AG09309 (cell line): ENCODE results near the gene MGAT4A.

Source experiments
- DNase-seq: peaks from one replicate; pipeline ENCODE4 v3.0.0-alpha.2; 2010; ENCODE audit warnings: low read depth
- H3K4me3 ChIP-seq: 2 replicates; pipeline ENCODE4 v1.5.1; 2011; ENCODE audit warnings: mild to moderate bottlenecking, low read depth, low read length, moderate library complexity; ENCODE audit not compliant: control insufficient read depth
- TF ChIP-seq, protein P1 (sequence below): IDR thresholded peaks from 2 replicates; pipeline ENCODE4 v1.5.1; 2011; ENCODE audit warnings: mild to moderate bottlenecking, low read depth, low read length, inconsistent platforms; ENCODE audit not compliant: insufficient read depth, control insufficient read depth; ENCODE audit errors: missing control alignments

The MGAT4A gene

DNA sequence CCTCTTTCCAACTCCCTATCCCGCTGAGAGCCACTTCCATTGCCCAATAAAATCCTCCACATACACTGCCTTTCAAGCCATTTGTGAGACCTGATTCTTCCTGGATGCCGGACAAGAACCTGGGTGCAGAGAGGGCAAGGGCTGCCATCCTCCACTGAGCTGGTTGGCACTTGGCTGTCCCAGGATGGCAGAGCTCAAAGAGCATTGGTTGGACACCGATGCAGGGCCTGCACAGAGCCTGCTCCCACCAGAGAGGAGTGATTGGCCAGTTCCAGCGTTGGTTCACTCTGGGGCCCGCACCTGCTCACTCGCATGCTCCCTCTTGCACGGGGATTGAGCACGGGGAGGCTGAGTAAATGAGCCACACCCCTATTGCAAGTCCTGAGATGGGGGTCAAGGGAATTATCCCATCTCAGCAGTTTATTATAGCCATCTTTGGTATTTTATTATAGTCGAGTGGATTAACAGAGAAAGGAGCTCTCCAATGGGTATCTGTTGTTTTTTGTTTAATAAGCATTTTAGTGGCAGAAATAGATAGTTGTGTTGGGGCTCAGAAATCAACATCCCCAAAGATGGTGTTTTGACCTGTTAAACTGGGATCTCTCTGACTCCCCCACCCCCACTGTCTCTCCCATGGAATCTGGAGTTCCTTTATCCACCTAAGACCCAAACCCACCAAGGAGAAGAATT is 19.8 kb upstream of the MGAT4A start:
- TF ChIP-seq, protein P1, sequence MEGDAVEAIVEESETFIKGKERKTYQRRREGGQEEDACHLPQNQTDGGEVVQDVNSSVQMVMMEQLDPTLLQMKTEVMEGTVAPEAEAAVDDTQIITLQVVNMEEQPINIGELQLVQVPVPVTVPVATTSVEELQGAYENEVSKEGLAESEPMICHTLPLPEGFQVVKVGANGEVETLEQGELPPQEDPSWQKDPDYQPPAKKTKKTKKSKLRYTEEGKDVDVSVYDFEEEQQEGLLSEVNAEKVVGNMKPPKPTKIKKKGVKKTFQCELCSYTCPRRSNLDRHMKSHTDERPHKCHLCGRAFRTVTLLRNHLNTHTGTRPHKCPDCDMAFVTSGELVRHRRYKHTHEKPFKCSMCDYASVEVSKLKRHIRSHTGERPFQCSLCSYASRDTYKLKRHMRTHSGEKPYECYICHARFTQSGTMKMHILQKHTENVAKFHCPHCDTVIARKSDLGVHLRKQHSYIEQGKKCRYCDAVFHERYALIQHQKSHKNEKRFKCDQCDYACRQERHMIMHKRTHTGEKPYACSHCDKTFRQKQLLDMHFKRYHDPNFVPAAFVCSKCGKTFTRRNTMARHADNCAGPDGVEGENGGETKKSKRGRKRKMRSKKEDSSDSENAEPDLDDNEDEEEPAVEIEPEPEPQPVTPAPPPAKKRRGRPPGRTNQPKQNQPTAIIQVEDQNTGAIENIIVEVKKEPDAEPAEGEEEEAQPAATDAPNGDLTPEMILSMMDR, result no peak
- no peak overlapping the region for H3K4me3 ChIP-seq
- no peak for DNase-seq

DNA sequence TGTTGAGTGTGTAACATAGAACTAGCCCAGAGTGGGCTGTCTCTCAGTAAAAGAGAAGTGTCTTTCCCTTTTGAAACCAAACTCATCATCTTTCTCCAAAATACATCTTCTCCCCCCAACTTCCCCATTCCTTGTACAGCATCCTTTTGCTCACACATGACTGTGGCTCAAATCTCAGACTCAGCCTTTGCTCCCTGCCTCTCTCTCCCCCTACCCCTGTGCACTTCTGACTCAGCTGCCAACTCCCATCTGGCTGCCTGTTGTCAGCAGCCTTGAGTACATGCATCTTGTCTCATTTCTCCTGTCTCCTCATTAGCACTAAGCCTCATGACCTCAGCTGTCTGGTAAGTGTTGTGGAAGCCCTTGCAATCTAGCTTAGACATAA is 18.1 kb upstream of the MGAT4A start:
- no peak for DNase-seq
- TF ChIP-seq, protein P1, result no peak
- H3K4me3 ChIP-seq, result no peak overlapping the region

DNA sequence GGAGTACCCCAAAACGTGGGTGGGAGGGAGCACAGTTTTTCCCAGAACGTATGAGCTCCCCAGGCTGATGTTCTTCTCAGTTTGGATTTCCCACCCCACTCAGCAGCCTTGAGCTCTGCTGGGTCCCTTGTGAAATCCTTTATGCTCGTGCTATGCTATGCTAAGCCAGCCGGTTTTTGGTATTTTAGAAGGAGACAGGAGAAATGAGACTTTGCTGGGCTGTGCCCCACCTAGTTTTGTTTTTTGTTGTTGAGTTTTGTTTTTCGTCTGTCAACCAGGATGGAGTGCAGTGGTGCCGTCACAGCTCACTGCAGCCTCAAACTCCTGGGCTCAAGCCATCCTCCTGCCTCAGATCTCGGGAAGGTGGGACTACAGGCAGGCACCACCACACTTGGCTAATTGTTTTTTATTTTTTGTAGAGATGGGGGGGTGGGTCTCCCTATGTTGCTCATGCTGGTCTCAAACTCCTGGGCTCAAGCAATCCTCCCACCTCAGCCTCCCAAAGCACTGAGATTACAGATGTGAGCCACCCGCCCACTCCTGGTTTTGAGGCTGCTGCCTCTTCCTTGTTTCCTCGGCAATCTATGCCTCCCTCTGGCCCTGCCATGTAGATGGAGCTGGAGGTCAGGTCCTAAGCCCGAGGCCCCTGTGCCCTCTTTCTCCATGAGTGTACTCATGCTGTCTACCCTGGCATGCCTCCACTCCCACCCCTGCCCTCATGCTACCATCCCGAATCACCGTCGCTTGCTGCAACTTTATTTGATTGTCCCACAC is 17.5 kb upstream of the MGAT4A start:
- TF ChIP-seq, protein P1, result no peak
- DNase-seq, result no peak
- no peak overlapping the region for H3K4me3 ChIP-seq

DNA sequence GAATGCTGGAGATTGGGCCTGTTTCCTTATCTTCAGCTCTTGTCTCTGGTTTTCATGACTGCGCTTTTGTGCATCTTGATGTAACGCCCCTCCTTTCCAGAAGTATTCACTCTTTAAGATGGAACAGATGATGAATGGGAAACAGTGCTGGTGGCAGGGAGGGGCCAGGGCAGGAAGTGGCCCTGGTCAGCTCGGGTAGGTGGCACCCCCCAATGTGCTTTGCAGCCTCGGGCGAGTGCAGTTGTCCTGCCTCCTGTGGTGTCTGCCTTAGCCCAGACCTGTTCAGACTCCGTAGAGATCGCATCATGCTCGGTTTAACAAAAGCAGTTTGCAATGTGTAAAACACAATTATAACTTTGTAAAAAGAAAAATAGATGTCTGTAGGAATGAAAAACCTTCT is 17.0 kb upstream of the MGAT4A start:
- TF ChIP-seq, protein P1, result no peak
- no peak overlapping the region for H3K4me3 ChIP-seq
- DNase-seq, result no peak

DNA sequence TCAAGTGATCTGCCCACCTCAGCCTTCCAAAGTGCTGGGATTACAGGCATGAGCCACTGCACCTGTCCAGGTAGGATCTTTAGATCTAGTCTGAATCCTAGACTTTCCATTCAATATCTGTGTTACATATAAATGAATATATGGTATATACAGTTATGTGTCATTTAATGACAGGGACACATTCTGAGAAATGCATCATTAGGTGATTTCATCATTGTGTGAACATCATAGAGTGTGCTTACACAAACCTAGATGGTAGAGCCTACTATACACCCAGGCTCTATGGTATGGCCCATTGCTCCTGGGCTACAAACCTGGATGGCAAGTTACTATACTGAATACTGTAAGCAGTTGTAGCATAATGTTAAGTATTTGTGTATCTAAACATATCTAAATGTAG is 15.5 kb upstream of the MGAT4A start:
- no peak for DNase-seq
- TF ChIP-seq, protein P1, result no peak
- no peak overlapping the region for H3K4me3 ChIP-seq

DNA sequence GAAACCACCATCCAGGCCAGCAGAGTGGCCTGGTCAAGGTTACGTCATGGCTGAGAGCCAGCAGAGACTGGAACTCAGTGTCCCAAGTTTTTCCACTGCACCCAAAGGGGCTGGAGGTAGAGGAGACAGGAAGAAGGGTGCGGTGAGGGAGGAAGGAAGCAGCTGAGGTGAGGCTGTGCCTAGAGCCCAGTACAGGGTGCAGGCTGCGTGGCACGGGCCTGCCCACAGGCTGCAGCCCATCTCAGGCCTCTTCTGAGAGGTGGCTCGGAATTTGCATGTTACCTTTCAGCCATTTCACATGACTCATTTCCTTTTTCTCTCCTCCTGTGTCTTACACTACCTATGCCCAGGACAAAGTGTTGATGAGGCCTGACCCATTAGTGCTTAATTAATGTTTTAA is 13.7 kb upstream of the MGAT4A start:
- no peak for DNase-seq
- TF ChIP-seq, protein P1, result no peak
- no peak overlapping the region for H3K4me3 ChIP-seq
